GM12873 (cell line): ENCODE results near the gene SVEP1.

Experiments
- TF ChIP-seq, protein P1 (sequence below): IDR thresholded peaks from 2 replicates; pipeline ENCODE4 v1.5.1; 2012; ENCODE audit warnings: low read depth, mild to moderate bottlenecking, moderate library complexity, low read length, control low read depth; ENCODE audit not compliant: insufficient read depth; ENCODE audit errors: missing control alignments

The SVEP1 gene

DNA sequence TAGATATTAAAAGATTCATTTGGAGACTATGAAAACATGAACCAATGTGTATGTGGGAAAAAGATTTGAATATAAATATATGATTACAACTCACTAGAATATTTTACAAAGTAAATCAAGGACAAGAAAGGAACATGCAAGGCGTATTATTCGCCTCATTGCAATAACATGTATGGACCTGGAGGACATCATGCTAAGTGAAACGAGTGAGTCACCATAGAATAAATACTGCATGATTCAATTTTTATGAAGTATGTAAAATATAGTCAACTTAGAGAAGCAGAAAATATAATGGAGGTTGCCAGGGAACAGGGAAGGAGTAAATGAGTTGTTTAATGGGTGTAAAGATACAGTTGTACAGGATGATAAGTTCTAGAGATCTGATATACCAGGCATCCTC is 246.8 kb downstream of the SVEP1 start:
- TF ChIP-seq, protein P1, sequence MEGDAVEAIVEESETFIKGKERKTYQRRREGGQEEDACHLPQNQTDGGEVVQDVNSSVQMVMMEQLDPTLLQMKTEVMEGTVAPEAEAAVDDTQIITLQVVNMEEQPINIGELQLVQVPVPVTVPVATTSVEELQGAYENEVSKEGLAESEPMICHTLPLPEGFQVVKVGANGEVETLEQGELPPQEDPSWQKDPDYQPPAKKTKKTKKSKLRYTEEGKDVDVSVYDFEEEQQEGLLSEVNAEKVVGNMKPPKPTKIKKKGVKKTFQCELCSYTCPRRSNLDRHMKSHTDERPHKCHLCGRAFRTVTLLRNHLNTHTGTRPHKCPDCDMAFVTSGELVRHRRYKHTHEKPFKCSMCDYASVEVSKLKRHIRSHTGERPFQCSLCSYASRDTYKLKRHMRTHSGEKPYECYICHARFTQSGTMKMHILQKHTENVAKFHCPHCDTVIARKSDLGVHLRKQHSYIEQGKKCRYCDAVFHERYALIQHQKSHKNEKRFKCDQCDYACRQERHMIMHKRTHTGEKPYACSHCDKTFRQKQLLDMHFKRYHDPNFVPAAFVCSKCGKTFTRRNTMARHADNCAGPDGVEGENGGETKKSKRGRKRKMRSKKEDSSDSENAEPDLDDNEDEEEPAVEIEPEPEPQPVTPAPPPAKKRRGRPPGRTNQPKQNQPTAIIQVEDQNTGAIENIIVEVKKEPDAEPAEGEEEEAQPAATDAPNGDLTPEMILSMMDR = no peak

DNA sequence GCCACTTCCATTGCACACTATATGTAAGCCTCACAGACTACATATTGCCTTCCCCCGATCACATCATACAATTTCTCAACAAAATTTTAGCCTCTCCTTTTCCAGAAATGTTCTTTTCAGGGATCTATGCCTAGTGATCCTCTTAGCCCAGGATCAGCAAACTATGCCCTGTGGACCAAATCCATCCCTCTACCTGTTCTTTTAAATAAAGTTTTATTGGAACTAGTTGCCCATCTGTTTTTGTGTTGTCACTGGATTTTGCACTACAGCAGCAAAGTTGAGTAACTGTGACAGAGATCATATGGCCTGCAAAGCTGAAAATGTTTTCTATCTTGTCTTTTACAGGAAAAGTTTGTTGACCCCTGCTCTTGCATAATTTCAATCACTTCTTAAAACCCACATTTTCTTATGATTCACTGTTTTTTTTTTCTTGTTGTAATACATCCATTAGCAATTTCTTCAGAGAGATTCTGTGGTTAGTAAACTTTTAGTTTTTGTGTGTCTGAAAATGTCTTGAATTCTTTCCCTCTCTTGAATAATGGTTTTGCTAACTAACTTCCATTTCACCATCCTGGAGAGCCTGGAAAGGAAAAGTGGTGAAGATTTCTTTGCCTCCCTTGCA is 248.9 kb downstream of the SVEP1 start:
- TF ChIP-seq, protein P1 = no peak

DNA sequence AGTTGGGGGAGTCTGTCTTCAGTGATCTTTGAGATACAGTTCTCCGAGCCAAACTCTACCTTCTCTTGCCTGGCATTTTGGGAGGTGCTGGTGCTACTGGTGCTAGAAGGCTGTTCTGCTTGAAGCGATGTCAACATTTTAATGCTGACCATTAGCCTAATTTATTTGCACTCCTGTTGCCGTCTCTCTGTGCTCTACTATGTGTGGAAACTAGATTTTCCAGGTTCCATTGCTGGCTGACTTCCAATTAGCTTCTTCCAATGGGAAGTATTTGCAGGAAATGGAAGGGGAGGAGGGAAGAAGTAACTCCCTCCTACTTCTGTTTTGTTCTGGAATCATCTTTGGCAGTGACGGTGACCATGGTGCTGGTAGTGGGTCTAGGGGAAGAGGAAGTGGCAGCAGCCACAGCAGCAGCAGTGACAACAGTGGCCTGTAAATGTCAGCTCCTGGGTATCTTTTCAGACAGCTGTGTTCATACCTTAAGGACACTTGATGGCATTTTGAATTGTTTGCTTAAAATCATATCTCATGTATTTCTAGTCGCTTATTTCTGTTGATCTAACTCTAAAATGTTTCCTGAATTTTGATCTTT is 249.8 kb downstream of the SVEP1 start:
- TF ChIP-seq, protein P1 = no peak

DNA sequence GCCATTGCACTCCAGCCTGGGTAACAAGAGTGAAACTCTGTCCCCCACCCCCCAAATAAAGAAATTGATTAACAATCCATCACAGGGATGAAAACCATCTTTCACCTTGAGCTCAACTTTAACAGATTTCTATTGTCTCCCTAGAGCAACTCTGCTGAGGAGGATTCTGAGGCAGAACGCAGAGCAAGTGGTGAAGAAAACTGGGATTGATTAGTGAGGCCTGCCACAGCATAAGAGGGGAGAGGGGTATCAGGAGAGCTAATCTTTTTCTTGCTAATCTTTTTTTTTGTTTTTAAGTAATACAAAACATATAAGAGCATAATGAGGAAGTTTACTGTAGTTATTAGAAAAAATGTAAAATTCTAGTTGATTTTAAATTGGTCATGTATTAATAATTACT is 250.8 kb downstream of the SVEP1 start:
- TF ChIP-seq, protein P1 = no peak

DNA sequence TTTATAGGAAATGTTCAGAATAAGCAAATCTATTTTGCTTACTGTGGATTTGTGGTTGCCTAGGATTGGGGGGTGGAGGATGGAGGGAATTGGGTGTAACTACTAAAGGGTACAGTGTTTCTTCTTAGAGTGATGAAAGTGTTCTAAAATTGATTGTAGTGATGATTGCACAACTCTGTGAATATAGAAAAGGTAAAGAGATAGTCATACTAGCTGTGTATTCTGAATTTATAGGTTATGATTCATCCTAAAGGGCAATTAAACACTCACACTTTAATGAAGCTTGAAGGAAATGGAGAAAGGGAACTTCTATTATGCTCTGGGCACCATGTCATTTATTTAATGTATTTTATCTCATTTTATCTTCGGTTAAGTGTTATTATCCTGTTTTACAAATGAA is 251.8 kb downstream of the SVEP1 start:
- TF ChIP-seq, protein P1 = no peak

DNA sequence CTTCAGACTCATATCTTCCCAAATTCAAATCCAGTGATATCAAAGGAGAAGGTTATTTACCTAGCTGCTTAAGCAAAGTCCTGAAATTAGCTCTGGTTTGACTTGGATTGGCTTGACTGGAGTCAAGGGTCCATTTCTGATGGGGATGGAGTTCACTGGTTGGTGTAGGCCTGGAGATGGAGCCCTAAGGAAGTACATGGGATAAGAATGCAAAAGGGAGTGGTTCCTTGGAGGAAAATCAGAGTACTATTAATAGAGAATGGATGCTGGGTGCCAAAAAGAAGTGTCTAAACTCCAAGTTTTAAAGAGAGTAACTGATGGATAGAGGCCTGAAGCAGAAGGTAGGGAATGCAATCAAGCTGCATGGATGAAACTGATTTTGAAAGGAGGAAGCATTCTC is 255.7 kb downstream of the SVEP1 start:
- TF ChIP-seq, protein P1 = no peak

DNA sequence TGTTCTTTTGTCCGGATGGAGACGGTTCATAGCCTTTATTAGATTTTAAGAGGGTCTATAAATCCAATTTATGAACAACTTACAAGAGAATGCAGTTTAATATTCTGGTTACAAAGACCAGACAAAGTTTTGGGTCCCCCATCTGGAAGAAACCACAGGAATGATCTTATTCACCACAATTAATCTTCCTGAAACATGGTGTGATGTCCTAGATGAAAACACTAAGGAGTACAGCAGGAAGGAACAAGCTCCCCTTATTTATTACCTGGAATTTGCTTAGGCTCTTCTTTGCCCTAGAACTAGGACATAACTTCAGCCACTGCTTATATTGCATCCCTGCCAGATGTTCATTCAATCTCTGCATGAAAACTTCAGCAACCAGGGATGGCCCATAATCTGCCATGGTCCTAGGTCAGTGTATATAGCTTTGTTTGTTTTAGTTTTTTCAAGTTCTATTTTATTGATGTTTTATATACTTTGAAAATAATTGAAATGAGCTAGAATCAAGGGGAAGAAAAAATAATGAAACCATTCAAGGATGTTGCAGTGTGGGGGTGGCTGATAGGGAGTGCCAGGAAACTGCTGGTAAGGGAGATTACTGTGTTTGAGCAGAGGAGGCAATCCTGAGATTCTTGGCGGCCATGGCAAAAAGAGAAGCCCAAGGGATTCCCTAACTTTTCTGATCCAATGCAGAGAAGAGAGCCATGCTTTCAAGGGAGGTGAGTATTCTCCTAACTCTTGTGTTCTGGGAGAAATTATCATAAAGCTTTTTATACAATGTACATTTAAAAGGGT is 258.7 kb downstream of the SVEP1 start:
- TF ChIP-seq, protein P1 = no peak
